MM.1S (cell line): Measurements from ENCODE around the gene ST7.

ENCODE experiments used
- DNase-seq: peaks from one replicate; pipeline ENCODE4 v3.0.0-alpha.2; 2015
- H2AFZ ChIP-seq: fragments of 300-600 bp; sonication (generic); 2 replicates; pipeline ENCODE4 v1.6.0; 2016; ENCODE audit warnings: antibody characterized with exemption, low read length
- H3F3A ChIP-seq: fragments of 300-600 bp; sonication (generic); 2 replicates; pipeline ENCODE4 v1.6.1; 2016; ENCODE audit warnings: mild to moderate bottlenecking, antibody characterized with exemption, low read length, moderate library complexity, mixed read lengths; ENCODE audit not compliant: insufficient read depth
- H3K27ac ChIP-seq: fragments of 300-600 bp; sonication (generic); 2 replicates; pipeline ENCODE4 v1.5.1; 2016; ENCODE audit warnings: mild to moderate bottlenecking, low read length
- H3K27me3 ChIP-seq: fragments of 300-600 bp; sonication (generic); replicated peaks from 2 replicates; pipeline ENCODE4 v1.6.0; 2016; ENCODE audit warnings: low read length; ENCODE audit not compliant: insufficient read depth
- H3K36me3 ChIP-seq: fragments of 300-600 bp; sonication (generic); replicated peaks from 2 replicates; pipeline ENCODE4 v1.6.1; 2016; ENCODE audit warnings: mild to moderate bottlenecking, low read length, mixed read lengths; ENCODE audit not compliant: insufficient read depth
- H3K4me1 ChIP-seq: fragments of 300-600 bp; sonication (generic); 2 replicates; pipeline ENCODE4 v1.6.1; 2016; ENCODE audit warnings: low read length, mixed read lengths
- H3K4me2 ChIP-seq: fragments of 300-600 bp; sonication (generic); 2 replicates; pipeline ENCODE4 v1.6.0; 2016; ENCODE audit warnings: low read depth, low read length
- H3K4me3 ChIP-seq: fragments of 300-600 bp; sonication (generic); 2 replicates; pipeline ENCODE4 v1.5.1; 2016; ENCODE audit warnings: low read length, mixed read lengths
- H3K79me2 ChIP-seq: fragments of 300-600 bp; sonication (generic); 2 replicates; pipeline ENCODE4 v1.6.1; 2016; ENCODE audit warnings: mixed run types, low read length, mixed read lengths
- H3K9ac ChIP-seq: fragments of 300-600 bp; sonication (generic); 2 replicates; pipeline ENCODE4 v1.6.1; 2016; ENCODE audit warnings: low read length, mixed read lengths
- H3K9me2 ChIP-seq: fragments of 300-600 bp; sonication (generic); replicated peaks from 2 replicates; pipeline ENCODE4 v1.6.1; 2016; ENCODE audit warnings: mild to moderate bottlenecking, low read length, mixed read lengths; ENCODE audit not compliant: insufficient read depth
- H3K9me3 ChIP-seq: fragments of 300-600 bp; sonication (generic); replicated peaks from 2 replicates; pipeline ENCODE4 v1.6.1; 2016; ENCODE audit warnings: mild to moderate bottlenecking, low read length, mixed read lengths; ENCODE audit not compliant: insufficient read depth
- H4K20me1 ChIP-seq: fragments of 300-600 bp; sonication (generic); 2 replicates; pipeline ENCODE4 v1.6.1; 2016; ENCODE audit warnings: mild to moderate bottlenecking, low read length, moderate library complexity, mixed read lengths; ENCODE audit not compliant: insufficient read depth
- CTCF ChIP-seq: fragments of 300-600 bp; sonication (generic); IDR thresholded peaks from 2 replicates; pipeline ENCODE4 v1.5.1; 2016; ENCODE audit warnings: antibody characterized with exemption, low read length, mixed read lengths
- EZH2 ChIP-seq: fragments of 300-600 bp; sonication (generic); optimal IDR thresholded peaks from 2 replicates; pipeline ENCODE3; 2017; ENCODE audit warnings: low read depth, mild to moderate bottlenecking, antibody characterized with exemption, low read length, mixed read lengths
- EZH2phosphoT487 ChIP-seq: fragments of 300-600 bp; sonication (generic); IDR thresholded peaks from 2 replicates; pipeline ENCODE4 v1.6.1; 2018; ENCODE audit warnings: antibody characterized with exemption, low read length

The ST7 gene

DNA sequence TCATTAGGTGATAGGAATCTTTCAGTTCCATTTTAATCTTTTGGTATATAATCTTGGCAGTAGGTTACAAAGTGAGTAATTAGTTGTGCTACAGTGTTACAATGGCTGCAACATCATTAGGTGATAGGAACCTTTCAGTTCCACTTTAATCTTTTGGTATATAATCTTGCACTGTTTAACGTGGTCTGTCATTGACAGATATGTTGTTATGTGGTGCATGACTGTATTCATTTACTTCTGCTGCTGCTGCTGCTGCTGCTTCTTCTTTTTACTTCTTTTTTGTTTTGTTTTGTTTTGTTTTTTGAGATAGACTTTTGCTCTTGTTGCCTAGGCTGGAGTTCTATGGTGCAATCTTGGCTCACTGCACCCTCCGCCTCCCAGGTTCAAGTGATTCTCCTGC, 28.6 kb downstream of the ST7 start:
- H3K4me1 ChIP-seq = peaks cover 5% of the 10 kb centered on the region; the same call in 1 of the 2 replicates
- peaks cover 17% of the 10 kb centered on the region for H3K79me2 ChIP-seq
- no peak for DNase-seq

DNA sequence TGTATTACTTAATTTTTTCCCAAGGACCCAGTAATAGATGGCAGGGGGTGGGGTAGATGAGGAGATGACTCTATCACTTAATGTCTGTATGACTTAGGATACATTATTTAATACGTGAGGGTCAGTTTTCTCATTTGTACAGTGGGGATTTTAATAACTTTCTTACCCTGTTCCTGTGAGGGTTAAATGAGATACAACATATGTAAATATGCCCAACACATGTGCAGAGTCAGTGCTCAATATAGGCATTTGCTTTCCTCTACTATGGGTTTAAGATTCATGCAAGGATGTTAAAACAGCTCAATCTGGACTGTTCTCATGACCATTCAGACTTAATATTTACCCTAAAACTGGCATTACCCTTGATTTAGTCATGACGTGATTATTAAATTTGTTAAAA, 31.2 kb downstream of the ST7 start:
- Histone ChIP-seq H3K36me3 (no peaks in the 10 kb centered on the region; the same call in 1 of the 2 replicates), H3K9ac (no peak overlapping the region), H3K9me2 (no peaks in the 10 kb centered on the region), H3K4me3 (no peak overlapping the region), H3K27ac (no peak overlapping the region), H3F3A (no peaks in the 10 kb centered on the region), H3K79me2 (peaks cover 30% of the 10 kb centered on the region), H3K9me3 (no peaks in the 10 kb centered on the region), H2AFZ (no peak overlapping the region), H3K4me1 (no peaks in the 10 kb centered on the region), H3K4me2 (no peak overlapping the region), H4K20me1 (peaks cover 4% of the 10 kb centered on the region; the same call in 1 of the 2 replicates), H3K27me3 (no peaks in the 10 kb centered on the region)
- DNase-seq = no peak
- no peak for TF ChIP-seq CTCF
- TF ChIP-seq EZH2phosphoT487 = no peak
- TF ChIP-seq EZH2 = no peak

More for the DNA sequence above, 28.6 kb downstream of the ST7 start:
- H3K9ac ChIP-seq = no peak overlapping the region
- no peaks in the 10 kb centered on the region for H3F3A ChIP-seq
- H4K20me1 ChIP-seq = no peaks in the 10 kb centered on the region
- no peaks in the 10 kb centered on the region for H3K9me3 ChIP-seq
- no peak overlapping the region for H3K27ac ChIP-seq
- TF ChIP-seq EZH2phosphoT487 (no peak), CTCF (no peak), EZH2 (no peak)
- H3K4me2 ChIP-seq = no peak overlapping the region
- H2AFZ ChIP-seq = no peak overlapping the region
- H3K27me3 ChIP-seq = no peaks in the 10 kb centered on the region
- H3K36me3 ChIP-seq = no peaks in the 10 kb centered on the region
- no peak overlapping the region for H3K4me3 ChIP-seq
- no peaks in the 10 kb centered on the region for H3K9me2 ChIP-seq

- Histone ChIP-seq H3K9ac (no peak overlapping the region), H3K9me3 (no peaks in the 10 kb centered on the region), H3K4me2 (no peak overlapping the region), H3K79me2 (peaks cover 32% of the 10 kb centered on the region), H4K20me1 (peaks cover 4% of the 10 kb centered on the region; the same call in 1 of the 2 replicates), H3K27ac (no peak overlapping the region), H3K36me3 (no peaks in the 10 kb centered on the region; the same call in 1 of the 2 replicates), H2AFZ (no peak overlapping the region), H3K27me3 (no peaks in the 10 kb centered on the region), H3K9me2 (no peaks in the 10 kb centered on the region), H3F3A (no peaks in the 10 kb centered on the region), H3K4me3 (no peak overlapping the region), H3K4me1 (no peaks in the 10 kb centered on the region)
- TF ChIP-seq EZH2phosphoT487 (no peak), CTCF (peak; percentile 89)
- DNase-seq = peak; percentile 62
Measured at GRCh38 chr7:116984917-116985316, 31.6 kb downstream of the ST7 start.
